PC-9 (cell line): ENCODE measurements around the gene RAP1GAP2. TPM values are rescaled to one million over a fixed set of nuclear protein-coding genes. Genes with fewer than 3 reads are reported as not detected.

Source experiments
- BruUV-seq: library from RNA; stranded (reverse); fragments of 400-500 nt; replicated peaks from 2 replicates; lab custom pipeline; 2021; lab: Mats Ljungman, UMichigan
- CTCF ChIA-PET: fragments of 300-600 bp; sonication (Branson Sonifier 250); formaldehyde crosslinking; loops from one replicate; lab custom pipeline; 2022; ENCODE audit warnings: antibody characterized with exemption; lab: Charles Lee
- POLR2A ChIA-PET: fragments of 300-600 bp; sonication (Branson Sonifier 250); formaldehyde crosslinking; loops from one replicate; lab custom pipeline; 2022; ENCODE audit warnings: antibody characterized with exemption; ENCODE audit not compliant: unreplicated experiment; lab: Charles Lee
- DNase-seq, 2 experiments: peaks; one replicate each; pipeline versions ENCODE4 v3.0.0 to v3.0.0-alpha.2; 2015 to 2022; ENCODE audit warnings: mixed read lengths in 1 of 2
- H2AFZ ChIP-seq: fragments of 200-600 bp; sonication (generic); 2 replicates; pipeline ENCODE4 v1.8.1; 2017; ENCODE audit warnings: antibody characterized with exemption
- H3F3A ChIP-seq: fragments of 200-600 bp; sonication (generic); 2 replicates; pipeline ENCODE4 v1.8.1; 2017; ENCODE audit warnings: antibody characterized with exemption, mild to moderate bottlenecking, low read depth; ENCODE audit not compliant: insufficient read depth
- H3K27ac ChIP-seq: fragments of 200-600 bp; sonication (generic); 2 replicates; pipeline ENCODE4 v1.6.1; 2016; ENCODE audit warnings: mixed run types
- H3K27me3 ChIP-seq: fragments of 200-600 bp; sonication (generic); 2 replicates; pipeline ENCODE4 v1.6.1; 2016; ENCODE audit warnings: low read depth, mixed run types; ENCODE audit not compliant: insufficient read depth
- H3K36me3 ChIP-seq: fragments of 200-600 bp; sonication (generic); 2 replicates; pipeline ENCODE4 v1.6.1; 2016; ENCODE audit warnings: low read depth, mixed run types
- H3K4me1 ChIP-seq: fragments of 200-600 bp; sonication (generic); replicated peaks from 2 replicates; pipeline ENCODE4 v1.6.1; 2016; ENCODE audit warnings: mixed run types; ENCODE audit not compliant: insufficient read depth
- H3K4me2 ChIP-seq: fragments of 200-600 bp; sonication (generic); 2 replicates; pipeline ENCODE4 v1.6.1; 2017; ENCODE audit warnings: mixed run types
- H3K4me3 ChIP-seq: fragments of 200-600 bp; sonication (generic); 2 replicates; pipeline ENCODE4 v1.6.1; 2016; ENCODE audit warnings: mixed run types
- H3K79me2 ChIP-seq: fragments of 200-600 bp; sonication (generic); 2 replicates; pipeline ENCODE4 v1.6.1; 2017; ENCODE audit warnings: low read depth, mixed run types
- H3K9me2 ChIP-seq: fragments of 200-600 bp; sonication (generic); 2 replicates; pipeline ENCODE4 v1.8.1; 2017; ENCODE audit warnings: mild to moderate bottlenecking; ENCODE audit not compliant: insufficient read depth
- H3K9me3 ChIP-seq: fragments of 200-600 bp; sonication (generic); 2 replicates; pipeline ENCODE4 v1.8.1; 2016; ENCODE audit warnings: low read depth; ENCODE audit not compliant: insufficient read depth
- H4K20me1 ChIP-seq: fragments of 200-600 bp; sonication (generic); 2 replicates; pipeline ENCODE4 v1.8.1; 2017; ENCODE audit not compliant: insufficient read depth
- CTCF ChIP-seq: fragments of 200-600 bp; sonication (generic); conservative IDR thresholded peaks from 2 replicates; pipeline ENCODE4 v1.6.1; 2017; ENCODE audit warnings: mixed run types, antibody characterized with exemption, mild to moderate bottlenecking, moderate library complexity
- EZH2 ChIP-seq: fragments of 200-600 bp; sonication (generic); IDR thresholded peaks from 2 replicates; pipeline ENCODE4 v1.8.0; 2017; ENCODE audit warnings: antibody characterized with exemption, low read depth
- intact Hi-C: fragments of 100-400 bp; cut with micrococcal nuclease; formaldehyde crosslinking; loops from one replicate; pipeline ENCODE4 v1.10.0; 2022; ENCODE audit not compliant: unreplicated experiment
- total RNA-seq: library from RNA; stranded (reverse); gene quantifications from 2 replicates; pipeline ENCODE4 v1.2.3, GENCODE V29; 2021

RAP1GAP2 gene
- total RNA-seq, 1 experiment from 2014 or later: 10.1 TPM

- TF ChIP-seq EZH2 (no peak), CTCF (peak; percentile 87)
- BruUV-seq: no TSS peak
- POLR2A ChIA-PET: interaction anchor here (0.6 kb wide), 1 partner anchor 126 kb away, joined by 5 read pairs; no protein-coding TSS in a partner anchor
- intact Hi-C loops: loop anchor here (2.0 to 5.0 kb wide), 3 partner anchors 41 to 226 kb away; no protein-coding TSS in a partner anchor
- peaks cover 24% of the 10 kb centered on the region for H3K27me3 ChIP-seq
- no peaks in the 10 kb centered on the region for H3K9me3 ChIP-seq
- no peaks in the 10 kb centered on the region for H3K9me2 ChIP-seq
- no peak overlapping the region for H3K4me3 ChIP-seq
- H2AFZ ChIP-seq: no peak overlapping the region
- H3K4me1 ChIP-seq: no peaks in the 10 kb centered on the region
- no peaks in the 10 kb centered on the region for H3K79me2 ChIP-seq
- no peak overlapping the region for H3K4me2 ChIP-seq
- H3F3A ChIP-seq: no peaks in the 10 kb centered on the region
- DNase-seq: peak; percentile 68 to 97
- no peaks in the 10 kb centered on the region for H3K36me3 ChIP-seq
- no peak overlapping the region for H3K27ac ChIP-seq
- CTCF ChIA-PET: interaction anchor here (0.6 to 1.0 kb wide), 5 partner anchors 18 to 367 kb away, joined by 3 to 15 read pairs (median 4); no protein-coding TSS in a partner anchor
- H4K20me1 ChIP-seq: no peaks in the 10 kb centered on the region
Measured at GRCh38 chr17:2786176-2786881, 9.9 kb upstream of the RAP1GAP2 start.

- Histone ChIP-seq H3K9me3 (no peaks in the 10 kb centered on the region), H3F3A (no peaks in the 10 kb centered on the region), H2AFZ (no peak overlapping the region), H3K4me3 (no peak overlapping the region), H3K4me1 (no peaks in the 10 kb centered on the region), H4K20me1 (no peaks in the 10 kb centered on the region), H3K9me2 (no peaks in the 10 kb centered on the region), H3K4me2 (no peak overlapping the region), H3K79me2 (no peaks in the 10 kb centered on the region), H3K36me3 (no peaks in the 10 kb centered on the region), H3K27me3 (peaks cover 20% of the 10 kb centered on the region), H3K27ac (no peak overlapping the region)
- CTCF ChIA-PET: no interaction called here
- POLR2A ChIA-PET: no interaction called here
- no peak for TF ChIP-seq EZH2
- no peak for TF ChIP-seq CTCF
- no peak for DNase-seq
- intact Hi-C loops: loop anchor here (5.0 kb wide), 2 partner anchors 38 to 138 kb away; no protein-coding TSS in a partner anchor
- BruUV-seq: no TSS peak
Measured at GRCh38 chr17:2789700-2790099, 6.5 kb upstream of the RAP1GAP2 start.

- Histone ChIP-seq H3K9me3 (no peaks in the 10 kb centered on the region), H3K27ac (no peak overlapping the region), H3K79me2 (no peaks in the 10 kb centered on the region), H3K36me3 (no peaks in the 10 kb centered on the region), H3K4me1 (peaks cover 4% of the 10 kb centered on the region; the same call in 1 of the 2 replicates), H2AFZ (no peak overlapping the region), H3K27me3 (peaks cover 24% of the 10 kb centered on the region), H3F3A (peaks cover 6% of the 10 kb centered on the region; the same call in 1 of the 2 replicates), H3K9me2 (no peaks in the 10 kb centered on the region), H3K4me3 (no peak overlapping the region), H3K4me2 (no peak overlapping the region), H4K20me1 (no peaks in the 10 kb centered on the region)
- ChIA-PET POLR2A (interaction anchor here (0.7 kb wide), 1 partner anchor 943 kb away, joined by 5 read pairs; no protein-coding TSS in a partner anchor), CTCF (no interaction called here)
- BruUV-seq: no TSS peak
- intact Hi-C loops: no loop called here
- no peak for DNase-seq
- TF ChIP-seq EZH2: no peak
- no peak for TF ChIP-seq CTCF
Measured at GRCh38 chr17:2792366-2793169, 3.7 kb upstream of the RAP1GAP2 start.
